ENCODE data around the gene DKKL1.
"Not testable (repeated sequence)": the region's sequence is repeated elsewhere in the genome, so short reads cannot be mapped to it uniquely, and the experiment has no call there.

The DKKL1 gene

DNA sequence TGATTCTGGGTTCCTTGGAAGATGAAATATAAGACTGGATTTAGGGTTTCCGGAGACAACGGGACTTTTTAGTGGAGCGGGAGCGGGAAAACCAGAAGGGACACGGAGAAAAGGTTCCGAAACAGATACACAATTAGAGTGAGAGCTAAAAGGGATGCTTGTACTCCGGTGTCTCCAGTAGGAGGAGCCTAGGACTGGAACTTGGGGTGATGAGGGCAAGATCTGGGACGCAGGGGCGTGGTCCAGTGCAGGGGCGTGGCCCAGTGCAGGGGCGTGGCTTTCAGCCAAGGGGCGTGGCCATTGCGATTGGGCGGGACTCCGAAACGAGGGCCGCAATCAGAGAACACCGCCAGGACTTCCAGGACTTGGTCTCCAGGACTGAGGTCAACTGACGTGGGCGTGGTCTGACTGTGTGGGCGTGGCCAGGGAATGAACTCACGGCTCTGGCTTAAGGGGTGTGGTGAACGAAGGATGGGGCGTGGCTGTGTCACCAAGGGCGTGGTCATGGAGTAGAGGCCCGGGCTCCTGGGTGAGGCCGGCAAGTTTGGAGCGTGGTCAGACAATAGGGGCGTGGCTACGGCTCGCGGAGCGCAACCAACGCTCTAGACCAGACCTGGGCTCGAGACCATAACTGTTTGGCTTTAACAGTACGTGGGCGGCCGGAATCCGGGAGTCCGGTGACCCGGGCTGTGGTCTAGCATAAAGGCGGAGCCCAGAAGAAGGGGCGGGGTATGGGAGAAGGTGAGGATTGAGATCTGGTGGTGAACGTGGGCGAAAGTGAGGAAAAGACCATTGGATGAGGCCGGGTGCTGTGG lies at the start of gene DKKL1:
TSS of gene DKKL1 (plus strand) at position 610 of the 815 bp plus-strand sequence. CDS start at position 732, 122 bp downstream.
- peak; percentile 54 for DNase-seq (ENCODE audit: low spot score)

DNA sequence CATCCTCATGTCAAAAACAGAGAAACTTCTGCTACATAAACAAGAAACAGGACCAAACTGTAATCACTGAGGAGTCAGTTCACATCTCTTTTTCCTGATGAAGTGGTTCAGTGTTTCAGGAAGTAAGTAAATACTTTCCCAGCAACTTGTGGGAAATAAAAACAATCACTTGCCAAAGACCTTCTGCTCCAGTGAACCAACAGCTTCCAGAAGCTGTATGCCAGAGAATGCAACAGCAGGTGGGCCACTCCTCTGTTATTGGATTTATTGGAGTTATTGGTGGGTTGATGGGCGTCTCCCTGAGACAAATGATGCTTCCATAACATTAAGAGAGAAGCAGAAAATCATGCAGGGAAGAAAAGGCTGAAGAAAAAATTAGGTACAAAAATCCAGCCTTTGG lies 48.6 kb upstream of the DKKL1 start:
- no peak for DNase-seq (ENCODE audit: low spot score)

DNA sequence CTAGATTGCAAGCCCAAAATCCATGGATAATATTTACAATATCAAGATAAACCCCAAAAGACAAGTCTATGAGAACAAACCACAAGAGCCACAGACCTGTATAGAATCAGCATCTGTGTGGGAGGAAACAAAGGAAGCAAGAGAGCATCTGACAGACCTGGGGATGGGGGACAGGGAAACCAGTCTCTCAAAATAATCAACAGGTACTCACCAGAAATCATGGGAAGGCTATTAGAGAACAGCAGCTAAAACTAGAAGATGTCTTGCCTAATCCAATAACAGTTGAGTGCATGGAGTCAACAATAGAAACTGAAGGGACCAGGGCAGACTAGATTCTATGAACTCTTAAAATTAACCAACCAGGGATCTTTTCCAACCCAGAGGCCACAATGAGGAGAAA lies 47.4 kb upstream of the DKKL1 start:
- no peak for DNase-seq (ENCODE audit: low spot score)

DNA sequence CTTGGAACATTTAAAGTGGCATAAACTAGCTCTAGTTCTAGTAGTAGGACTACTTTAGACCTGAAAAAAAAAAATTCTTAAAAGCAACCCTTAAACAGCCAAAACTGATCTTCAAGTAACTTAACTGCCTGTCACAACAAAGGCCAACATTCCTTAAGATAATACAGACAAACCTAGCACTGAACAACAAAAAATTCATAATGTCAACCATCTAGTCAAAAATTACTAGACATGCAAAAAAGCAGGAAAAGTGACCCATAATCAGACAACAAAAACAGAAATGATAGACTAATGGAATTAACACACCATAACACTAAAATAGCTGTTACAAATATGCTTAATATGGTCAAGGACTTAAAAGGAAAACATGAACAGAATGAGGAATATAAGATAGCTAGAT lies 45.4 kb upstream of the DKKL1 start:
- no peak for DNase-seq (ENCODE audit: low spot score)

DNA sequence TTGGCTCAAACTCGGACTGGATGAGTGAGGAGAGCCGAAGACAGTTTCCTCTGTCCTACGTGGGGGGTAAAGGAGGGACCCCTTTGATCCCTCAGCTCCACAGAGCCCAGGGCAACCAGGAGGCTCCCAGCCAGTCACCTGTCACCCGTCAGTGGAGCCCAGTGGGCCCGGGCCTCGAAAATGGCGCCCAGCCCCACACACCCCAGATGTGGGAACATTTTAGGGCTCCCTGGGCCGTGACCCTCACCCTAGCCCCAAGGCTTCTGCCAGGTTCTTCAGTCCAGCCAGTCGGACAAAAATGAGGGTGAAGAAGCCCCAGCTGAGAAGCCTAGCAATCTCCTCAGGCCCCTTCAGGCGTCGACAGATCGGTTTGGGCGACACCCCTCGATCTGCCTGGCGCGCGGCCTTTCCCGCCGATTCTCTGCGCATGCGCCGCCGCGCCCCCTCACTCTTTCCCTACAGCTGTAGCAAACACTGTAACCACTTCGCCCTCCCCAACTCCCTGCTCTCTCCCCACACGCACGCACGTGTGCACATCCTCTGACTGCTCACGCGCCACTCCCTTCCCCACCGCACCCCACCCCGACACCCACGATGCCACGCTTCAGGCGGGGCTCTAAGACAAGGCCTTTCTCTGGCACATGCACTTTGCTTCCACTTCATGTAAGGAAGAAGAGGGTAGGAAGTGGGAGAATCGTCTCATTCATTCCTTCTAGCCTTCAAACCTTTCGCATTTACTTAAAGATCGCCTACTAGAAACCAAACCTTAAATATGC lies 38.7 kb upstream of the DKKL1 start, which contains the start of gene SLC6A16:
TSS of gene SLC6A16 (minus strand) at position 391 of the 776 bp plus-strand sequence. CDS start 13,844 bp downstream, outside the sequence.
- DNase-seq (ENCODE audit: low spot score) = no peak

DNA sequence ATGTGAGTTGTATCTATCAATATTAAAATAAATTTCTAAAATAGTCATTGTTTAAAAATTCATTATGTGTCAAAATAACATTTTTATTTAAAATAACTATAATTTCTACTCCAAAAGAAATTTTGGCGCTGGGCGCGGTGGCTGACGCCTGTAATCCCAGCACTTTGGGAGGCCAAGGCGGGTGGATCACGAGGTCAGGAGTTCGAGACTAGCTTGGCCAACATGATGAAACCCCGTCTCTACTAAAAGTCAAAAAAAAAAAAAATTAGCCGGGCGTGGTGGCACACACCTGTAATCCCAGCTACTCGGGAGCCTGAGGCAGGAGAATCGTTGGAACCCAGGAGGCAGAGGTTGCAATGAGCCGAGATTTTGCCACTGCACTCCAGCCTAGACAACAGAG lies 37.9 kb upstream of the DKKL1 start:
- not testable (repeated sequence) for DNase-seq (ENCODE audit: low spot score)

DNA sequence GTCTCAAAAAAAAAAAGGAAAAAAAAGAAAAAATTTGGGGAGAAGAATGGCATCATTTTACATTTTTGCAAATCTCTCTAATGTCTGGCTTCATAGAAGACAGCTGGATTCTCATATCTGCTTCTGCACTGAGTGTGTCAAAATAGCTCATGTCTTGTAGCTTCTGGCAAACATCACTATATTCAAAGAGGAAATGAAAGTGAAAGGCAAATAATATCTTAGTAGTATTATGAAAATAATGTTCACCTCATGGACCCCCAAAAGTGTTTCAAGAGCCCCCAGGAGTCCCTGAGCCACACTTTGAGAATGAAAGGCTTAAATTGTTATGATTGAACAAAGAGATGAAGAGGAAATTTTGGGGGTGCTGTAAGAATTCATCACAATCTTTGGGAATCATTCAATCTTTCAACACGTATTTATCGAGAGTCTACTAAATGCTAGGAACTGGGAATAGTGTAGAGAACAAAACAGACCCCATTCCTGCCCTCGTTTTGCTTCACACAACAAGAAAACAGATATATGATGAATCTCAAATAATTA lies 37.4 kb upstream of the DKKL1 start:
- no peak for DNase-seq (ENCODE audit: low spot score)

DNA sequence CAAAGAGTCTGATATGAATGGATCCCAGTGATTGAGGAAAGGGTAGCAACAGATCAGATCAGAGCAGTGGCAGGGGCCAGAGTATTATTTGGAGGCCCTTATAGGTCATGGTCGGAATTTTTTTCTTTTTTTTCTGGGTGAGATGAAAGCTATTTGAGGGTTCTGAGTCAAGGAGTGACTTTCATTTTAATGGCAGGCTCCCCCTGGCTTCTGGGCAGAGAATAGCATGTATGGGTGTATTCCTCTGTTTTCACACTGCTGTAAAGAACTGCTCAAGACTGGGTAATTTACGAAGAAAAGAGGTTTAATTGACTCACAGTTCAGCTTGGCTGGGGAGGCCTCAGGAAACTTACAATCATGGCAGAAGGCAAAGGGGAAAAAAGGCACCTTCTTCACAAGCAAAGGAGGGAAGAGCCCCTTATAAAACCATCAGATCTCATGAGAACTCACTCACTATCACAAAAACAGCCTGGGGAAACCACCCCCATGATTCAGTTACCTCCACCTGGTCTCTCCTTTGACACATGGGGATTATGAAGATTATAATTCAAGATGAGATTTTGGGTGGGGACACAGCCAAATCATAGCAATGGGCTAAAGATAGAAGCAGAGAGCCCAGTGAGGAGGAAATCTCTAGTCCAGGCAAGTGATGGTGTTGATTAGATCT lies 35.7 kb upstream of the DKKL1 start:
- DNase-seq (ENCODE audit: low spot score) = peak; percentile 67

DNA sequence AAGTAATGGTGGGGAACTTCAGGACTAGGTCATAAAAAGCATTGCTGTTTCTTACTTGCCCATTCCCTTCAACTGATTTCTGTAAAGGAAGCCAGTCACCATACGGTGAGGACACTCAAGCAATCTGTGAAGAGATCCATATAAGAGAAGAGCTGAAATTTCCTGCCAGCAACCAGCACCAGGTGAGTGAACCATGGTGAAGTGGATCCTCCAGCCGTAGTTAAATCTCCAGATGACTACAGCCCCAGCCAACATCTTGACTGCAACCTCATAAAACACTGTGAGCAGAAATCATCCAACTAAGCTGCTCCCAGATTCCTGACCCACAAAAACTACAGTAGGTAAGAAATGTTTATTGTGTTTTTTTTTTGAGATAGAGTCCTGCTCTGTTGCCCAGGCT lies 34.9 kb upstream of the DKKL1 start:
- DNase-seq (ENCODE audit: low spot score) = no peak

DNA sequence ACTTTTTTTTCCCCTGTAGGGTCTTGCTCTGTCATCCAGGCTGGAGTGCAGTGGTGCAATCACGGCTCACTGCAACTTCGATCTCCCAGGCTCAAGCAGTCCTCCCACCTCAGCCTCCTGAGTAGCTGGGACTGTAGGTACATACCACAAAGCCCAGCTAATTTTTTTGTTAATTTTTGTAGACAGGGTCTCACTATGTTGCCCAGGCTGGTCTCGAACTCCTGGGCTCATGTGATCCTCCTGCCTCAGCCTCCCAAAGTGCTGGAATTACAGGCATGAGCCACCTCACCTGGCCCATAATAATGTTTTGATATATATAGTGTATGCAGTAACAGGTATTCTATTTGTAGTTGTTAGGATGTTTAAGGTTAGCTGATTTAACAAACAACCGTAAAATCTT lies 32.5 kb upstream of the DKKL1 start:
- DNase-seq (ENCODE audit: low spot score) = not testable (repeated sequence)

DNA sequence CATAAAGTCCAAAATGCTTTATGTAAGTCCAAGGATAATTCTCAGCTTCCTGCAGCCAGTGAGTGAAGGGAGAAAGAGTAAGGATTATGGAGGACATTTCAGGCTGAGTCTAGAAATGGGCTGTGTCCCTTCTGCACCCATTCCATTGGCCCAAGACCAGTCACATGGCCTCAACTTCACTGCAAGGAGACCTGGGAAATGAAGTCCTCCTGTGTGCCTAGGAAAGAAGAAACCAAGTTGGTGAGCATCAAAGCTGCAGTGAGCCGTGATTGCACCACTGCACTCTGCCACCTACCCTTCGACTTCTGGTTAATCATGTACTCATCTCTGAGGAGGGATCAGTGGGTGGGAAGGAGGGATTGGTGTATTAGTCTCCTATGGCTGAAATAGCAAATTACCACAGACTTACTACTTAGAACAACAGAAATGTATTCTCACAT lies 32.0 kb upstream of the DKKL1 start:
- DNase-seq (ENCODE audit: low spot score) = peak; percentile 77

DNA sequence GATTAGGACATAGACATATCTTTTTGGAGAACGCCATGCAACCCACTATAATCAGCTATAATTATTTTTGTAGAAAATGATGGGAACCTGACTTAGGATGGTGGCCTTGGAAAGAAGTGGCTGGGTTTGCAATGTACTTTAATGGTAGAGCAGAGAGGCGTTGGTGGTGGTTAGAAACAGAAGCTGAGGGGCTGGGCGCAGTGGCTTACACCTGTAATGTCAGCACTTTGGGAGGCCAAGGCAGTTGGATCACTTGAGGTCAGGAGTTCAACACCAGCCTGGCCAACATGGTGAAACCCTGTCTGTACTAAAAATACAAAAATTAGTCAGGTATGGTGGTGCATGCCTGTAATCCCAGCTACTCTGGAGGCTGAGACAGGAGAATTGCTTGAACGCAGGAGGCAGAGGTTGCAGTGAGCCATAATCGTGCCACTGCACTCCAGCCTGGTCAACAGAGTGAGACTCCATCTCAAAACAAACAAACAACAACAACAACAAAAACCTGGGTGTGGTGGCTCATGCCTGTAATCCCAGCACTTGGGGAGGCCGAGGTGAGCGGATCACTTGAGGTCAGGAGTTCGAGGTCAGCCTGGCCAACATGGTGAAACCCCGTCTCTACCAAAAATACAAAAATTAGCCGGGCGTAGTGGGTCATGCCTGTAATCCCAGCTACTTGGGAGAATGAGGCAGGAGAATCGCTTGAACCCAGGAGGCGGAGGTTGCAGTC lies 30.8 kb upstream of the DKKL1 start:
- DNase-seq (ENCODE audit: low spot score) = not testable (repeated sequence)

DNA sequence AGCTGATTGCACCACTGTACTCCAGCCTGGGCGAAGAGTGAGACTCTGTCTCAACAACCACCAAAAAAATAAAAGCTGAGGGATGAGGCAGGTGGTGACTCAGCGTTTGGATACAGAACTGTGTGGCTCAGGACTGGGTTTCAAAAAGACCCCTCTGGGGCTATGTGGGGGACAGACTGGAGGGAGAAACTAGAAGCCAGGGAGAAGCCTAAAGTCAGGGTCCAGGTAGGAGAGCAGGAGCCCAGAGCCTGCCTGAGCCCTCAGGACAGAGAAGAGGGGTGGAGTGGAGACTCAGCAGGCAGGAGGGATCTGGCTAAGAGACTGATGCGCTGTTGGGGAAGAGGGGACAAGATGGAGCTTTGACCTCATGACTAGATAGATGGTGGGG lies 30.3 kb upstream of the DKKL1 start:
- DNase-seq (ENCODE audit: low spot score) = no peak

DNA sequence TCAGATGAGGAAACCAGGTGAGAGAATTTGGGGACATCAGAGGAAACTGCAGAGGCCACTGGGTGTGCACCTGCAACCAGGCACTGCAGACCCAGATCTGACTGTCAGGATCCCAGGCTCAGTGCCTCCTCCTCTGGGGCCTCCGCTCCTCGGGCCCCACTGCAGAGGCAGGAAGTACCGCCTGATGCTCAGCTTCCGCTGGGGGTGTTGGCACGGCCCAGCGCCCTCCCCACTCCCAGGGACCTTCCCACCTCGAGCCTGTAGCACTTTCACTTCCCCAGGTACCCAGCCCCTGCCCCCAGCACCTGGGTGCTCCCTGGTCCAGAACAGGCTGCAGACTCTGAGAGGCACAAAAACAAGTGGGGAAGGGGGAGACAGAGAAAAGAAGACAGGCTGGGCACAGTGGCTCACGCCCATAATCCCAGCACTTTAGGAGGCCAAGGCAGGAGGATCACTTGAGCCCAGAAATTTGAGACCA lies 29.8 kb upstream of the DKKL1 start:
- DNase-seq (ENCODE audit: low spot score) = peak; percentile 66

DNA sequence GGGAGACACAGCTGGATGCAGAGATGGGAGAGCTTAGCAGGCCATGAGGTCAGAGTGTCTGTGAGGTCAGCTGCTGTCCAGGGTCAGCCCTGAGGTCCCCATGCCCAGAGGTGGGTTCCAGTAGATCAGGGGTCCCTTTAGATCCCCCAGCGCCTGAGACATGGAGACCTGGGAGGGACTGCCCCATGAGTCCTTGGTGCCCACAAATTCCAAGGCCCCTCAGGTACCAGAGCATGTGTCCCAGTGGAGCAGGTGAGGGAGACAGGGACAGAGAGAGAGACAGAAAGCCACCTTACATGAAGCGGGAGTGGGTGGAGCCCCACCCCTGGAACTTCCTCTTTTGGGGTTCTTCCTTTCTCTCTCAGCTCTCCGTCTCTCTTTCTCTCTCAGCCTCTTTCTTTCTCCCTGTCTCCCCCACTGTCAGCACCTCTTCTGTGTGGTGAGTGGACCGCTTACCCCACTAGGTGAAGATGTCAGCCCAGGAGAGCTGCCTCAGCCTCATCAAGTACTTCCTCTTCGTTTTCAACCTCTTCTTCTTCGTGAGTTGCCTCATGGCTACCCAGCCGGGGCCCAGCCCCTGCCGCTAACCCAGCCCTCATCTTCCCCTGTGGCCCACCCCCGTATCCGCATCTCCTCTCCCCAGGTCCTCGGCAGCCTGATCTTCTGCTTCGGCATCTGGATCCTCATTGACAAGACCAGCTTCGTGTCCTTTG lies 28.4 kb upstream of the DKKL1 start, which contains the start of gene CD37:
TSS of gene CD37 (plus strand) at position 336 of the 713 bp plus-strand sequence. CDS start at position 471, 135 bp downstream.
- DNase-seq (ENCODE audit: low spot score) = peak; percentile 43

DNA sequence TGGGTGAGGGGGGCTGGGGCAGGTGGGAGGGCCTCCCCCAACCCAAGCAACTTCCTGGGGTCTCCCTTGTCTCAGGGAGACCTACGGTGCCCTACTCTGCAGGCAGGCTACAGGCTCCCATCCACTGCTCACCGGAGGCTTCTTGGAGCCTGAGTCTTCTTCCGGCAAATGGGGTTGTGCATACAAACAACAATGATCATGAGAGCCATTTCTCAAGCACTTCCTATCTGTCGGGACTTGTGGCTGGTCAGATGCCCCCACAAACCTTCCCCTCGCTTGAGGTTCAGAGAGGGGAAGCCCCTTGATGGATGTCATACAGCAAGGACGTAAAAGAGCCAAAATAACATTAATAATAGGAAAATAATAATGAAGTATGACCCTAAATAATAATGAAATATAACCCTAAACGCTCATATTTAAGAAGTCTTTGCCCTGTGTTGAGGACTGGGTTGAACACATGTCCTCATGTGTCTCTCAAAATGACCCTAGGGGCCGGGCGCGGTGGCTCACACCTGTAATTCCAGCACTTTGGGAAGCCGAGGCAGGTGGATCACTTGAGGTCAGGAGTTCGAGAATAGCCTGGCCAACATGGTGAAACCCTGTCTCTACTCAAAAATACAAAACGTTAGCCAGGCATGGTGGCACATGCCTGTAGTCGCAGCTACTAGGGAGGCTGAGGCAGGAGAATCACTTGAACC lies 27.7 kb upstream of the DKKL1 start:
- DNase-seq (ENCODE audit: low spot score) = peak; percentile 45

DNA sequence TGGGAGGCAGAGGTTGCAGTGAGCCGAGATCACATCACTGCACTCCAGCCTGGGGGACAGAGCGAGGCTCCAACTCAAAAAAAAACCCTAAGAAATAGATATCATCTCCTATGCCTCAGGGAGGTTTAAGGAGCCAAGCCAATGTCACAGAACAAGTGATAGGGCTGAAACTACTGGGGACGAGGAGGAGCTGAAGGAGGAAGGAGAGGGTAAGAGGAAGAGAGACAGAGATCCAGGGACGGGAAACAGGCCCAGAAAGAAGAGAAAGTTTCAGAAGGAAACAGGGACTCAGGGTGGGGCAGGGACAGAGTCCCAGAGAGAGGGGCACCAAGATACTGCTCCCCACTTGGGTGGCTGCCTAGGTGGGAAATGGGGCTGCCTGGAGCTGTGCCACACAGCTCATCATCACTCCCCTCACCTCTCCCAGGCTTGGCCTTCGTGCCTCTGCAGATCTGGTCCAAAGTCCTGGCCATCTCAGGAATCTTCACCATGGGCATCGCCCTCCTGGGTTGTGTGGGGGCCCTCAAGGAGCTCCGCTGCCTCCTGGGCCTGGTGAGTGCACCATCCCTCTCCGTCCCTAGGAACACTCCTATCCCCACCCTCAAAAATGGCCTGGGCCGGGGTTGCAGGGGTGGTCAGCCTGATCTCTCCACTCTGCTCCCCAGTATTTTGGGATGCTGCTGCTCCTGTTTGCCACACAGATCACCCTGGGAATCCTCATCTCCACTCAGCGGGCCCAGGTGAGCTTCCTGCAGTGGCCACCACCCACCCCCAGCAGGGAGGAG lies 27.0 kb upstream of the DKKL1 start:
- DNase-seq (ENCODE audit: low spot score) = no peak

DNA sequence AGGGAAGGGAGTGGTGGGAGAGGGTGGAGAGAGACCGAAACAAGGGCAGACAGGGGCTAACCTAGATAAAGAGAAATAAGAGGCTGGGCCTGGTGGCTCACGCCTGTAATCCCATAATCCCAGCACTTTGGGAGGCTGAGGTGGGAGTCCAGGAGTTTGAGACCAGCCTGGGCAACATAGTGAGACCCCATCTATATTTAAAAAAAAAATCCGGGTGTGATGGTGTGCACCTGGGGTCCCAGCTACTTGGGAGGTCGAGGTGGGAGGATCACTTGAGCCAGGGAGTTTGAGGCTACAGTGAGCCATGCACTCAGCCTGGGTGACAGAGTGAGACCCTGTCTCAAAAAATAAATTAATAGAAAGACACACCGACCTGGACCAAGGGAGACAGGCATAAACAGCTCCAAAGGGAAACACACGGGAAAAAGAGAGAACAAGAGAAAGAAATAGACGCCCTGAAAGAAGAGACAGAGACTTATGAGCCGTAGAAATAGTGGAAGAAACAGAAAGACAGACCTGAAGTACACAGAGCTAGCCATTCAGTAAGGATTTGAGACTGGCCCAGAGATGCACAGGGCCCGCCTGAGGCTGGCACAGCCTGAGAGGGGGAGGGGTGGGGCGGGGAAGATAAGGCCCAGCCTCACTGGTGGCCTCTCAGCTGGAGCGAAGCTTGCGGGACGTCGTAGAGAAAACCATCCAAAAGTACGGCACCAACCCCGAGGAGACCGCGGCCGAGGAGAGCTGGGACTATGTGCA lies 26.2 kb upstream of the DKKL1 start:
- no peak for DNase-seq (ENCODE audit: low spot score)
